ENCODE data around the gene SLC6A16.

DNA sequence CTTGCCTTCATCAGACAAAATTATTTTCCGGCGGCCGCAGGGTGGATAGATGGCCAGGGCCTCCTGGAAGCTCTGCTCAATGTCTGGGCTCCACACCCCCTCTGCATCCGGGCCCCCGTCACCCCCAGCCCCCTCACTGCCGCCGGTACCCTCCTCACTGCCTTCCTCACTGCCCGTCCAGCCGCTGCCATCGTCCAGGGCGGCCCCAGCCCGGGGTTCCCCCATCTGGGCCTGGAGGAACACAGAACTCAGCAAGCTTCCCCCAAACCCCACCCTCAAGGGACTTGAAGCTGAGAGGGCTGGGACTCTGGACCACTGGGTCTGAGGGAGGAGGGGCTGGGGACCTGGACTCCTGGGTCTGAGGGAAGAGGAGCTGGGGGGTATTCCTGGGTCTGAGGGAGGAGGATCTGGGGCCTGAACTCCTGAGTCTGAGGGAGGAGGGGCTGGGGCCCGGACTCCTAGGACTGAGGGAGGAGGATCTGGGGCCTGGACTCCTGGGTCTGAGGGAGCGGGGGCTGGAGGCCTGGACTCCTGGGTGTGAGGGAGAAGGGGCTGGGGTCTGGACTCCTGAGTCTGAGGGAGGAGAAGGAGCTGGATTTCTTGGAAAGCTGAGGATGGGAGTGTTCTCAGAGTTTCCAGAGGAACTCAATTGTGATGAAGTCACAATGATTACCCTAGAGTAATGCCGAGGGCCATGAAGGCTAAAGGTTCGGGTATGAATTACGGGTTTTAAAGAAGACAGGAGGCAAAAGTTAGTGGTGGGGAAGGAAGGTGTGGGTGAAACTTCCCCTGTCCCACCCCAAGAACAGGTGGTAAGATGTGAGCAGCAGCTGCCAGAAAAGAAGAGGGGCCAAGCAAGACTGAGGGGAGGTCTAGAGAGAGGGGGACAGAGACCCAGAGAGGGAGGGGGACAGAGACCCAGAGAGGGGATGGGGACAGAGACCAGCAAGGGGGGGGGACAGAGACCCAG lies 35.1 kb upstream of the SLC6A16 start:
- TF ChIP-seq, protein P1, sequence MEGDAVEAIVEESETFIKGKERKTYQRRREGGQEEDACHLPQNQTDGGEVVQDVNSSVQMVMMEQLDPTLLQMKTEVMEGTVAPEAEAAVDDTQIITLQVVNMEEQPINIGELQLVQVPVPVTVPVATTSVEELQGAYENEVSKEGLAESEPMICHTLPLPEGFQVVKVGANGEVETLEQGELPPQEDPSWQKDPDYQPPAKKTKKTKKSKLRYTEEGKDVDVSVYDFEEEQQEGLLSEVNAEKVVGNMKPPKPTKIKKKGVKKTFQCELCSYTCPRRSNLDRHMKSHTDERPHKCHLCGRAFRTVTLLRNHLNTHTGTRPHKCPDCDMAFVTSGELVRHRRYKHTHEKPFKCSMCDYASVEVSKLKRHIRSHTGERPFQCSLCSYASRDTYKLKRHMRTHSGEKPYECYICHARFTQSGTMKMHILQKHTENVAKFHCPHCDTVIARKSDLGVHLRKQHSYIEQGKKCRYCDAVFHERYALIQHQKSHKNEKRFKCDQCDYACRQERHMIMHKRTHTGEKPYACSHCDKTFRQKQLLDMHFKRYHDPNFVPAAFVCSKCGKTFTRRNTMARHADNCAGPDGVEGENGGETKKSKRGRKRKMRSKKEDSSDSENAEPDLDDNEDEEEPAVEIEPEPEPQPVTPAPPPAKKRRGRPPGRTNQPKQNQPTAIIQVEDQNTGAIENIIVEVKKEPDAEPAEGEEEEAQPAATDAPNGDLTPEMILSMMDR (IDR thresholded peaks at IDR 0.05; ENCODE audit: poor library complexity), result no peak
- no peak for TF ChIP-seq EZH2 (IDR thresholded peaks at IDR 0.05; ENCODE audit: borderline replicate concordance)

Measured in hepatocyte (in vitro differentiated cells).